Activated CD4-positive, alpha-beta T cell treated with anti-CD3 and anti-CD28 coated beads for 1 hour (primary cell): Measurements from ENCODE around the gene RAPGEF2.

Experiments used
- DNase-seq: peaks from one replicate; pipeline ENCODE4 v3.0.0-alpha.2; 2020

RAPGEF2 gene

GRCh38 chr4:159379836-159380235, 277.0 kb downstream of the RAPGEF2 start:
- no peak for DNase-seq

- no peak for DNase-seq
Measured at GRCh38 chr4:159382856-159383561, 280.1 kb downstream of the RAPGEF2 start.

GRCh38 chr4:159383562-159383931, 280.7 kb downstream of the RAPGEF2 start:
- DNase-seq = no peak

GRCh38 chr4:159384017-159384416, 281.1 kb downstream of the RAPGEF2 start:
- no peak for DNase-seq

GRCh38 chr4:159384632-159385031, 281.8 kb downstream of the RAPGEF2 start:
- no peak for DNase-seq

GRCh38 chr4:159386620-159387019, 283.7 kb downstream of the RAPGEF2 start:
- DNase-seq = no peak

- DNase-seq = no peak
Measured at GRCh38 chr4:159389756-159390155, 286.9 kb downstream of the RAPGEF2 start.

- no peak for DNase-seq
Measured at GRCh38 chr4:159390648-159391047, 287.8 kb downstream of the RAPGEF2 start.

- no peak for DNase-seq
Measured at GRCh38 chr4:159395693-159396092, 292.8 kb downstream of the RAPGEF2 start.

GRCh38 chr4:159396151-159396550, 293.3 kb downstream of the RAPGEF2 start:
- DNase-seq = no peak

- DNase-seq = no peak
Measured at GRCh38 chr4:159398236-159398638, 295.4 kb downstream of the RAPGEF2 start.

GRCh38 chr4:159400558-159401225, 297.8 kb downstream of the RAPGEF2 start:
- no peak for DNase-seq

GRCh38 chr4:159401226-159401712, 298.4 kb downstream of the RAPGEF2 start:
- DNase-seq = no peak

- DNase-seq = no peak
Measured at GRCh38 chr4:159401791-159402380, 299.0 kb downstream of the RAPGEF2 start.
